ENCODE data around the gene MUC22.

MUC22 gene

GRCh38 chr6:30987304-30987703, 23.0 kb upstream of the MUC22 start:
- Histone ChIP-seq H3K23ac (ENCODE audit: low read depth, low read length, poor library complexity) (no peak overlapping the region), H3K79me1 (ENCODE audit: low read depth, low read length) (no peaks in the 10 kb centered on the region), H3K4ac (ENCODE audit: low read length) (no peak overlapping the region), H2AFZ (ENCODE audit: low read length) (no peak overlapping the region), H3K27ac (replicated peaks; ENCODE audit: low read length) (no peak overlapping the region), H3K36me3 (replicated peaks in 1 of 2; ENCODE audit: control insufficient read depth in 2 of 2, insufficient read depth in 2 of 2, low read length in 2 of 2) (no peaks in the 10 kb centered on the region), H3K14ac (ENCODE audit: low read length) (no peak overlapping the region), H3K4me3 (ENCODE audit: low read length in 2 of 2) (no peak overlapping the region), H3K9me3 (replicated peaks in 1 of 2; ENCODE audit: control insufficient read depth in 2 of 2, insufficient read depth in 1 of 2, low read depth in 1 of 2, low read length in 2 of 2) (no peaks in the 10 kb centered on the region), H2BK120ac (ENCODE audit: low read depth, low read length) (no peak overlapping the region), H3K4me1 (ENCODE audit: control insufficient read depth in 2 of 2, insufficient read depth in 1 of 2, low read depth in 1 of 2, low read length in 2 of 2) (peaks cover 0 to 4% of the 10 kb centered on the region in 2 donors), H3K9ac (ENCODE audit: low read depth, low read length, poor library complexity) (no peak overlapping the region), H2AK5ac (ENCODE audit: low read depth, low read length) (no peak overlapping the region), H3K4me2 (ENCODE audit: insufficient read depth, low read length, poor library complexity, severe bottlenecking) (no peak overlapping the region), H4K91ac (ENCODE audit: low read depth, low read length, poor library complexity) (no peak overlapping the region), H2BK5ac (ENCODE audit: low read length) (no peak overlapping the region), H3K18ac (ENCODE audit: low read length) (no peak overlapping the region), H2BK15ac (ENCODE audit: low read length) (no peak overlapping the region), H4K8ac (ENCODE audit: low read depth, low read length) (no peak overlapping the region), H2BK12ac (ENCODE audit: low read length) (no peak overlapping the region), H3K27me3 (ENCODE audit: control insufficient read depth in 3 of 3, insufficient read depth in 3 of 3, low read depth in 1 of 3, low read length in 3 of 3) (no peaks in the 10 kb centered on the region)
- no CpG with 5 or more reads among the region's 6 CpGs for WGBS, 2 donors (ENCODE audit: extremely low coverage in 2 of 2, insufficient read length in 2 of 2, insufficient replicate concordance in 1 of 2)
- no peak for DNase-seq (ENCODE audit: low spot score)

- Histone ChIP-seq H3K4me3 (ENCODE audit: low read length in 2 of 2) (no peak overlapping the region), H3K27me3 (ENCODE audit: control insufficient read depth in 3 of 3, insufficient read depth in 3 of 3, low read depth in 1 of 3, low read length in 3 of 3) (no peaks in the 10 kb centered on the region), H3K23ac (ENCODE audit: low read depth, low read length, poor library complexity) (no peak overlapping the region), H2BK15ac (ENCODE audit: low read length) (no peak overlapping the region), H2BK120ac (ENCODE audit: low read depth, low read length) (no peak overlapping the region), H4K91ac (ENCODE audit: low read depth, low read length, poor library complexity) (no peak overlapping the region), H3K4ac (ENCODE audit: low read length) (no peak overlapping the region), H3K9me3 (replicated peaks in 1 of 2; ENCODE audit: control insufficient read depth in 2 of 2, insufficient read depth in 1 of 2, low read depth in 1 of 2, low read length in 2 of 2) (no peaks in the 10 kb centered on the region), H3K4me2 (ENCODE audit: insufficient read depth, low read length, poor library complexity, severe bottlenecking) (no peak overlapping the region), H3K79me1 (ENCODE audit: low read depth, low read length) (no peaks in the 10 kb centered on the region), H3K9ac (ENCODE audit: low read depth, low read length, poor library complexity) (no peak overlapping the region), H2AK5ac (ENCODE audit: low read depth, low read length) (no peak overlapping the region), H3K36me3 (replicated peaks in 1 of 2; ENCODE audit: control insufficient read depth in 2 of 2, insufficient read depth in 2 of 2, low read length in 2 of 2) (no peaks in the 10 kb centered on the region), H2AFZ (ENCODE audit: low read length) (no peak overlapping the region), H4K8ac (ENCODE audit: low read depth, low read length) (no peak overlapping the region), H3K27ac (replicated peaks; ENCODE audit: low read length) (no peak overlapping the region), H3K14ac (ENCODE audit: low read length) (no peak overlapping the region), H2BK5ac (ENCODE audit: low read length) (no peak overlapping the region), H2BK12ac (ENCODE audit: low read length) (no peak overlapping the region), H3K4me1 (ENCODE audit: control insufficient read depth in 2 of 2, insufficient read depth in 1 of 2, low read depth in 1 of 2, low read length in 2 of 2) (no peaks in the 10 kb centered on the region), H3K18ac (ENCODE audit: low read length) (no peak overlapping the region)
- DNase-seq (ENCODE audit: low spot score): no peak
- WGBS, 2 donors (ENCODE audit: extremely low coverage in 2 of 2, insufficient read length in 2 of 2, insufficient replicate concordance in 1 of 2): no CpG with 5 or more reads among the region's 9 CpGs
Observed at GRCh38 chr6:30988209-30988825, 22.0 kb upstream of the MUC22 start.

- no CpG with 5 or more reads among the region's 8 CpGs for WGBS, 2 donors (ENCODE audit: extremely low coverage in 2 of 2, insufficient read length in 2 of 2, insufficient replicate concordance in 1 of 2)
- Histone ChIP-seq H3K14ac (ENCODE audit: low read length) (no peak overlapping the region), H2BK12ac (ENCODE audit: low read length) (no peak overlapping the region), H3K18ac (ENCODE audit: low read length) (no peak overlapping the region), H3K4me1 (ENCODE audit: control insufficient read depth in 2 of 2, insufficient read depth in 1 of 2, low read depth in 1 of 2, low read length in 2 of 2) (no peaks in the 10 kb centered on the region), H3K23ac (ENCODE audit: low read depth, low read length, poor library complexity) (no peak overlapping the region), H4K91ac (ENCODE audit: low read depth, low read length, poor library complexity) (no peak overlapping the region), H2BK5ac (ENCODE audit: low read length) (no peak overlapping the region), H3K9me3 (replicated peaks in 1 of 2; ENCODE audit: control insufficient read depth in 2 of 2, insufficient read depth in 1 of 2, low read depth in 1 of 2, low read length in 2 of 2) (no peaks in the 10 kb centered on the region), H3K36me3 (replicated peaks in 1 of 2; ENCODE audit: control insufficient read depth in 2 of 2, insufficient read depth in 2 of 2, low read length in 2 of 2) (no peaks in the 10 kb centered on the region), H3K27ac (replicated peaks; ENCODE audit: low read length) (no peak overlapping the region), H2AK5ac (ENCODE audit: low read depth, low read length) (no peak overlapping the region), H2BK15ac (ENCODE audit: low read length) (no peak overlapping the region), H3K79me1 (ENCODE audit: low read depth, low read length) (no peaks in the 10 kb centered on the region), H3K4ac (ENCODE audit: low read length) (no peak overlapping the region), H3K4me3 (ENCODE audit: low read length in 2 of 2) (no peak overlapping the region), H4K8ac (ENCODE audit: low read depth, low read length) (no peak overlapping the region), H3K27me3 (ENCODE audit: control insufficient read depth in 3 of 3, insufficient read depth in 3 of 3, low read depth in 1 of 3, low read length in 3 of 3) (no peaks in the 10 kb centered on the region), H2BK120ac (ENCODE audit: low read depth, low read length) (no peak overlapping the region), H2AFZ (ENCODE audit: low read length) (no peak overlapping the region), H3K4me2 (ENCODE audit: insufficient read depth, low read length, poor library complexity, severe bottlenecking) (no peak overlapping the region), H3K9ac (ENCODE audit: low read depth, low read length, poor library complexity) (no peak overlapping the region)
- DNase-seq (ENCODE audit: low spot score): no peak
Observed at GRCh38 chr6:30990422-30991086, 19.7 kb upstream of the MUC22 start.

GRCh38 chr6:30991891-30992290, 18.4 kb upstream of the MUC22 start:
- H2BK120ac ChIP-seq (ENCODE audit: low read depth, low read length): no peak overlapping the region
- no peak overlapping the region for H3K14ac ChIP-seq (ENCODE audit: low read length)
- H3K79me1 ChIP-seq (ENCODE audit: low read depth, low read length): no peaks in the 10 kb centered on the region
- H3K4me3 ChIP-seq (ENCODE audit: low read length in 2 of 2): no peak overlapping the region
- H3K27ac ChIP-seq (replicated peaks; ENCODE audit: low read length): no peak overlapping the region
- H3K9me3 ChIP-seq (replicated peaks in 1 of 2; ENCODE audit: control insufficient read depth in 2 of 2, insufficient read depth in 1 of 2, low read depth in 1 of 2, low read length in 2 of 2): no peaks in the 10 kb centered on the region
- H3K27me3 ChIP-seq (ENCODE audit: control insufficient read depth in 3 of 3, insufficient read depth in 3 of 3, low read depth in 1 of 3, low read length in 3 of 3): no peaks in the 10 kb centered on the region
- H2BK12ac ChIP-seq (ENCODE audit: low read length): no peak overlapping the region
- H4K91ac ChIP-seq (ENCODE audit: low read depth, low read length, poor library complexity): no peak overlapping the region
- H2AK5ac ChIP-seq (ENCODE audit: low read depth, low read length): no peak overlapping the region
- H2BK15ac ChIP-seq (ENCODE audit: low read length): no peak overlapping the region
- no peak overlapping the region for H2AFZ ChIP-seq (ENCODE audit: low read length)
- H3K18ac ChIP-seq (ENCODE audit: low read length): no peak overlapping the region
- no peak overlapping the region for H3K4me2 ChIP-seq (ENCODE audit: insufficient read depth, low read length, poor library complexity, severe bottlenecking)
- no peak overlapping the region for H2BK5ac ChIP-seq (ENCODE audit: low read length)
- H3K23ac ChIP-seq (ENCODE audit: low read depth, low read length, poor library complexity): no peak overlapping the region
- no peaks in the 10 kb centered on the region for H3K36me3 ChIP-seq (replicated peaks in 1 of 2; ENCODE audit: control insufficient read depth in 2 of 2, insufficient read depth in 2 of 2, low read length in 2 of 2)
- H3K4me1 ChIP-seq (ENCODE audit: control insufficient read depth in 2 of 2, insufficient read depth in 1 of 2, low read depth in 1 of 2, low read length in 2 of 2): no peaks in the 10 kb centered on the region
- no CpG with 5 or more reads among the region's 2 CpGs for WGBS, 2 donors (ENCODE audit: extremely low coverage in 2 of 2, insufficient read length in 2 of 2, insufficient replicate concordance in 1 of 2)
- H3K4ac ChIP-seq (ENCODE audit: low read length): no peak overlapping the region
- no peak overlapping the region for H4K8ac ChIP-seq (ENCODE audit: low read depth, low read length)
- no peak overlapping the region for H3K9ac ChIP-seq (ENCODE audit: low read depth, low read length, poor library complexity)
- no peak for DNase-seq (ENCODE audit: low spot score)
